ENCODE data around the gene CEP250. TPM values are rescaled to one million over a fixed set of nuclear protein-coding genes. Genes with fewer than 3 reads are reported as not detected.

Gene CEP250
- total RNA-seq, 2 donors from 2014 or later: 45.1 to 55.0 TPM

Other genes with a start within 250 kb of the CEP250 start
- gene MMP24, start 228.9 kb upstream of the CEP250 start, total RNA-seq: not detected
- gene MMP24OS, start 177.5 kb upstream of the CEP250 start, total RNA-seq: 10 to 100 TPM; 41.6 to 44.2 TPM
- gene EIF6, start 170.8 kb upstream of the CEP250 start, total RNA-seq: 100 to 1,000 TPM; 127 to 129 TPM
- gene FAM83C, start 163.2 kb upstream of the CEP250 start, total RNA-seq: not detected
- 10 to 100 TPM; 76.2 to 84.1 TPM for gene UQCC1, start 43.6 kb upstream of the CEP250 start, total RNA-seq
- not detected for gene GDF5, start 17.4 kb upstream of the CEP250 start, total RNA-seq
- not detected for gene C20orf173, start 74.1 kb downstream of the CEP250 start, total RNA-seq
- gene ERGIC3, start 86.5 kb downstream of the CEP250 start, total RNA-seq: 100 to 1,000 TPM; 139 to 145 TPM
- 1 to 10 TPM; 8.7 to 9.8 TPM for gene SPAG4, start 160.2 kb downstream of the CEP250 start, total RNA-seq
- 100 to 1,000 TPM; 459 to 512 TPM for gene CPNE1, start 209.3 kb downstream of the CEP250 start, total RNA-seq
- gene RBM12, start 209.3 kb downstream of the CEP250 start, total RNA-seq: 10 to 100 TPM; 71.1 to 92.4 TPM
- gene NFS1, start 243.8 kb downstream of the CEP250 start, total RNA-seq: 10 to 100 TPM; 43.3 to 46.0 TPM
- gene ROMO1, start 243.8 kb downstream of the CEP250 start, total RNA-seq: 10 to 100 TPM; 51.4 to 53.8 TPM

All from activated T-cell treated with anti-CD3 and anti-CD28 coated beads, Interleukin-2, amount 50 U/mL, for 72 hours (primary cell).